T-cell (primary cell): Measurements from ENCODE around the gene SH3GL3. TPM values are rescaled to one million over a fixed set of nuclear protein-coding genes. Genes with fewer than 3 reads are reported as not detected.

Source experiments
- ATAC-seq, 4 experiments: fragments of 200-7000 bp in 3 of 4; fragments of 150-1000 bp in 1 of 4; cut with Tn5 transposase; replicated peaks in 1 of 4; 1 replicate in 3 of 4; 2 replicates in 1 of 4; pipeline ENCODE4 v1.10.0; 2021; ENCODE audit warnings: moderate library complexity in 3 of 4, mild to moderate bottlenecking in 2 of 4, moderate number of reproducible peaks in 1 of 4
- CTCF ChIA-PET, 2 donors: fragments of 300-600 bp; sonication (Branson Sonifier 250); formaldehyde crosslinking; loops; one replicate each; lab custom pipeline; 2022; ENCODE audit warnings: antibody characterized with exemption in 2 of 2; lab: Charles Lee
- POLR2A ChIA-PET, 2 donors: fragments of 300-600 bp; sonication (Branson Sonifier 250); formaldehyde crosslinking; loops; one replicate each; lab custom pipeline; 2022; ENCODE audit warnings: antibody characterized with exemption in 2 of 2; lab: Charles Lee
- DNase-seq, 35 experiments: peaks; one replicate each; pipeline versions ENCODE4 v3.0.0 to v3.0.0-alpha.2; 2013 to 2023
- H3K27ac ChIP-seq: one replicate; pipeline ENCODE4 v1.5.1; 2013; ENCODE audit warnings: low read length
- H3K27me3 ChIP-seq, 2 experiments: replicated peaks in 1 of 2; 1 replicate in 1 of 2; 2 replicates in 1 of 2; pipeline versions ENCODE4 v1.6.1 to v1.7.0; 2013; ENCODE audit warnings: low read length in 1 of 2, mixed read lengths in 1 of 2; ENCODE audit not compliant: control insufficient read depth in 2 of 2, insufficient read depth in 2 of 2; ENCODE audit errors: extremely low read depth in 1 of 2
- H3K36me3 ChIP-seq, 2 donors: 1 replicate in 1 of 2; 2 replicates in 1 of 2; pipeline versions ENCODE4 v1.6.1 to v1.7.0; 2013; ENCODE audit warnings: low read length in 1 of 2; ENCODE audit not compliant: control insufficient read depth in 2 of 2, insufficient read depth in 1 of 2; ENCODE audit errors: extremely low read depth in 1 of 2
- H3K4me1 ChIP-seq, 2 experiments: 1 replicate in 1 of 2; 2 replicates in 1 of 2; pipeline versions ENCODE4 v1.6.1 to v1.7.0; 2013; ENCODE audit warnings: low read length in 2 of 2, mixed read lengths in 1 of 2; ENCODE audit not compliant: insufficient read depth in 2 of 2, control insufficient read depth in 1 of 2; ENCODE audit errors: extremely low read depth in 1 of 2
- H3K4me3 ChIP-seq, 2 donors: 1 replicate in 1 of 2; 2 replicates in 1 of 2; pipeline versions ENCODE4 v1.5.1 to v1.7.0; 2013; ENCODE audit warnings: mild to moderate bottlenecking in 2 of 2, low read length in 1 of 2, moderate library complexity in 1 of 2; ENCODE audit not compliant: control insufficient read depth in 1 of 2; ENCODE audit errors: extremely low read depth in 1 of 2
- H3K9me3 ChIP-seq: 2 replicates; pipeline ENCODE4 v1.7.0; 2013
- H3K27ac Mint-ChIP-seq, 2 donors: one replicate each; pipeline ENCODE4 v1.8.0; 2020 to 2021; ENCODE audit warnings: mild to moderate bottlenecking in 2 of 2, mixed read lengths in 2 of 2
- H3K27me3 Mint-ChIP-seq, 2 donors: one replicate each; pipeline ENCODE4 v1.8.0; 2021 to 2022; ENCODE audit warnings: mixed read lengths in 2 of 2
- H3K36me3 Mint-ChIP-seq: one replicate; pipeline ENCODE4 v1.8.0; 2021; ENCODE audit warnings: mixed read lengths
- H3K4me1 Mint-ChIP-seq, 3 donors: one replicate each; pipeline ENCODE4 v1.8.0; 2020 to 2022; ENCODE audit warnings: mixed read lengths in 3 of 3, mild to moderate bottlenecking in 1 of 3
- H3K4me3 Mint-ChIP-seq, 3 donors: one replicate each; pipeline ENCODE4 v1.8.0; 2020 to 2022; ENCODE audit warnings: mild to moderate bottlenecking in 3 of 3, mixed read lengths in 3 of 3, moderate library complexity in 3 of 3
- H3K9me3 Mint-ChIP-seq, 3 donors: one replicate each; pipeline ENCODE4 v1.8.0; 2020 to 2022; ENCODE audit warnings: mixed read lengths in 3 of 3
- WGBS: methylation state at CpG from one replicate; pipeline ENCODE4 v1.1.5; 2013; ENCODE audit warnings: missing lambda C conversion rate; ENCODE audit not compliant: insufficient coverage; 5-methylcytosine and 5-hydroxymethylcytosine counted together
- total RNA-seq, 35 experiments: library from RNA in 6 of 35; stranded (reverse) in 6 of 35; fragments of 120-200 nt in 1 of 35; gene quantifications; one replicate each; pipeline versions ENCODE4 v1.2.1 to v1.2.4 and lab custom pipeline; 2013 to 2026

SH3GL3 gene
- total RNA-seq, 5 donors from 2014 or later (not counting 1 experiment from before 2014, with no cell fraction given): not detected

GRCh38 chr15:83503595-83504364 lies 56.6 kb downstream of the SH3GL3 start:
- Mint-ChIP-seq H3K36me3 (no peaks in the 10 kb centered on the region), H3K4me3 (no peak overlapping the region), H3K27ac (no peak overlapping the region), H3K27me3 (no peaks in the 10 kb centered on the region), H3K9me3 (peaks cover 0 to 7% (median 2%) of the 10 kb centered on the region in 3 donors), H3K4me1 (no peaks in the 10 kb centered on the region)
- no peak for ATAC-seq
- Histone ChIP-seq H3K27ac (no peak overlapping the region), H3K9me3 (no peaks in the 10 kb centered on the region), H3K4me1 (no peaks in the 10 kb centered on the region), H3K4me3 (no peak overlapping the region), H3K27me3 (no peaks in the 10 kb centered on the region), H3K36me3 (no peaks in the 10 kb centered on the region)
- no CpG with 5 or more reads among the region's 4 CpGs for WGBS
- no peak for DNase-seq
- ChIA-PET POLR2A (no interaction called here), CTCF (no interaction called here)

GRCh38 chr15:83504365-83504764 lies 57.2 kb downstream of the SH3GL3 start:
- ATAC-seq (no peak), DNase-seq (no peak)
- H3K27me3 ChIP-seq: no peaks in the 10 kb centered on the region
- H3K4me1 Mint-ChIP-seq: no peaks in the 10 kb centered on the region
- no peak overlapping the region for H3K4me3 Mint-ChIP-seq
- peaks cover 0 to 4% (median 0%) of the 10 kb centered on the region in 3 donors for H3K9me3 Mint-ChIP-seq
- no peaks in the 10 kb centered on the region for H3K36me3 Mint-ChIP-seq
- no peaks in the 10 kb centered on the region for H3K36me3 ChIP-seq
- no peaks in the 10 kb centered on the region for H3K9me3 ChIP-seq
- no peak overlapping the region for H3K4me3 ChIP-seq
- peaks cover 0 to 3% of the 10 kb centered on the region in 2 donors for H3K27me3 Mint-ChIP-seq
- ChIA-PET CTCF (no interaction called here), POLR2A (no interaction called here)
- H3K4me1 ChIP-seq: no peaks in the 10 kb centered on the region
- no peak overlapping the region for H3K27ac Mint-ChIP-seq
- H3K27ac ChIP-seq: no peak overlapping the region
- WGBS: 67% methylated on average over 1 of the region's 4 CpGs

- Mint-ChIP-seq H3K4me1 (no peaks in the 10 kb centered on the region), H3K27ac (no peak overlapping the region), H3K9me3 (no peaks in the 10 kb centered on the region), H3K4me3 (no peak overlapping the region), H3K27me3 (peaks cover 5 to 7% of the 10 kb centered on the region in 2 donors), H3K36me3 (no peaks in the 10 kb centered on the region)
- Histone ChIP-seq H3K27me3 (peaks cover 0 to 3% of the 10 kb centered on the region in 2 experiments), H3K4me3 (no peak overlapping the region), H3K27ac (no peak overlapping the region), H3K36me3 (no peaks in the 10 kb centered on the region), H3K4me1 (no peaks in the 10 kb centered on the region), H3K9me3 (no peaks in the 10 kb centered on the region)
- no CpG with 5 or more reads among the region's 4 CpGs for WGBS
- CTCF ChIA-PET: no interaction called here
- POLR2A ChIA-PET: no interaction called here
- no peak for ATAC-seq
- DNase-seq: no peak
These were observed 62.9 kb downstream of the SH3GL3 start for GRCh38 chr15:83510001-83510400.

DNA sequence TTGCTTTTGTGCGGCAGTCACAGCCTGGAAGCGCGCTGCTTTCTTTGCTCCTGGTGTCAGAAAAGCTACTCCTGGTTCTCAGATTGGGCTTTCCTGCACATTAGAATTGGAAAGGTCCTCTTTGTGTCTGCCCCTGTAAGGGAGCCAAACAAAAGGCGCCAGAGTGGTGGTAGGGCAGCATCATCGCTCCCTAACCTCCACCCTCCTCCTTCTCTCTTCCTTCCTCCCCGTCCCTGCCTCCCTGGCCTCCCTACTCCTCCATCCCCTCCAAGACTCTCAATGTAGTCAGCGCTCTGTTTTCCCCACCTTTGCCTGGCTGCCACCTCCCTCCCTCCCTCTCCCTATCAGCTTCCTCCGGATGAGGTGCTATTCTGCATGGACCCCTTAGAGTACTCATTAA lies 65.3 kb downstream of the SH3GL3 start:
- 85% methylated on average over 7 of the region's 8 CpGs for WGBS
- no peaks in the 10 kb centered on the region for H3K36me3 ChIP-seq
- H3K36me3 Mint-ChIP-seq: no peaks in the 10 kb centered on the region
- ATAC-seq (no peak), DNase-seq (no peak)
- H3K27me3 Mint-ChIP-seq: peaks cover 5 to 7% of the 10 kb centered on the region in 2 donors
- ChIA-PET CTCF (no interaction called here), POLR2A (no interaction called here)
- H3K4me3 ChIP-seq: no peak overlapping the region
- H3K9me3 ChIP-seq: no peaks in the 10 kb centered on the region
- H3K4me1 ChIP-seq: no peaks in the 10 kb centered on the region
- peaks cover 0 to 3% of the 10 kb centered on the region in 2 experiments for H3K27me3 ChIP-seq
- H3K27ac Mint-ChIP-seq: no peak overlapping the region
- no peak overlapping the region for H3K27ac ChIP-seq
- H3K9me3 Mint-ChIP-seq: peaks cover 0 to 4% (median 0%) of the 10 kb centered on the region in 3 donors
- H3K4me1 Mint-ChIP-seq: no peaks in the 10 kb centered on the region
- no peak overlapping the region for H3K4me3 Mint-ChIP-seq

DNA sequence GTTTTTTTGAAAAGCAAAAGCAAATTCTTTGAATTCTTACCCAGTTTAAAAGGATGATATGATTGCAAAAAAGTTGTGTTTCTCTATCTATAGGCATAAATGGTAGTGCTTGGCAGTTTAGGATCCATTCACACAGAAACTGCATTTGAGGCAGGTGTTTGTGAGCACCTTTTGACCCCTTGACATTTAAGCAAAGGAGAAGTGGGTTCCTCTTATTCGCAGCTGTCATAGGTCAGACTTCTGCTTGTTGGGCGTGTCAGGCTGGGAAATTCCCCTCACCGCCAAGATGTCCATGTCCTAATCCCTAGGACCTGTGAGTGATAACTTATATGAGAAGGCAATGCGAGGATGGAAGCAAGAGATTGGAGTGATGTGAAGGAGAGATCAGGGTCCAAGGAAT lies 67.4 kb downstream of the SH3GL3 start:
- H3K27ac ChIP-seq: no peak overlapping the region
- no peak for DNase-seq
- no peak for ATAC-seq
- H3K27me3 Mint-ChIP-seq: peaks cover 4 to 10% of the 10 kb centered on the region in 2 donors
- H3K36me3 ChIP-seq: no peaks in the 10 kb centered on the region
- no peaks in the 10 kb centered on the region for H3K4me1 ChIP-seq
- H3K27me3 ChIP-seq: peaks cover 0 to 3% of the 10 kb centered on the region in 2 experiments
- ChIA-PET POLR2A (no interaction called here), CTCF (no interaction called here)
- no peak overlapping the region for H3K27ac Mint-ChIP-seq
- no peaks in the 10 kb centered on the region for H3K36me3 Mint-ChIP-seq
- WGBS: 57% methylated on average over 3 of the region's 4 CpGs
- no peaks in the 10 kb centered on the region for H3K4me1 Mint-ChIP-seq
- peaks cover 0 to 4% (median 0%) of the 10 kb centered on the region in 3 donors for H3K9me3 Mint-ChIP-seq
- no peaks in the 10 kb centered on the region for H3K9me3 ChIP-seq
- no peak overlapping the region for H3K4me3 ChIP-seq
- H3K4me3 Mint-ChIP-seq: no peak overlapping the region

- ChIA-PET CTCF (no interaction called here), POLR2A (no interaction called here)
- peaks cover 2 to 16% of the 10 kb centered on the region in 2 donors for H3K27me3 Mint-ChIP-seq
- H3K36me3 Mint-ChIP-seq: no peaks in the 10 kb centered on the region
- no peak overlapping the region for H3K27ac Mint-ChIP-seq
- H3K4me1 ChIP-seq: no peaks in the 10 kb centered on the region
- no peak overlapping the region for H3K4me3 Mint-ChIP-seq
- no peak overlapping the region for H3K27ac ChIP-seq
- DNase-seq (no peak), ATAC-seq (no peak)
- no peaks in the 10 kb centered on the region for H3K36me3 ChIP-seq
- peaks cover 0 to 3% of the 10 kb centered on the region in 2 experiments for H3K27me3 ChIP-seq
- no peaks in the 10 kb centered on the region for H3K9me3 ChIP-seq
- WGBS: 76% methylated on average over 3 of the region's 4 CpGs
- H3K4me1 Mint-ChIP-seq: no peaks in the 10 kb centered on the region
- H3K4me3 ChIP-seq: no peak overlapping the region
- peaks cover 0 to 4% (median 0%) of the 10 kb centered on the region in 3 donors for H3K9me3 Mint-ChIP-seq
These were observed 68.0 kb downstream of the SH3GL3 start for GRCh38 chr15:83515164-83515563.
